Measurements from ENCODE around the gene PMM2.
"Not testable (repeated sequence)": the region's sequence is repeated elsewhere in the genome, so short reads cannot be mapped to it uniquely, and the experiment has no call there.

The PMM2 gene

GRCh38 chr16:8819411-8820034 lies 21.9 kb downstream of the PMM2 start:
- DNase-seq: no peak

- no peak for DNase-seq
Measured at GRCh38 chr16:8822403-8822802, 24.8 kb downstream of the PMM2 start.

- no peak for DNase-seq
Measured at GRCh38 chr16:8826278-8826879, 28.7 kb downstream of the PMM2 start.

- no peak for DNase-seq
Measured at GRCh38 chr16:8828541-8829165, 31.0 kb downstream of the PMM2 start.

GRCh38 chr16:8831450-8831849 lies 33.8 kb downstream of the PMM2 start:
- DNase-seq: no peak

GRCh38 chr16:8831871-8832716 lies 34.5 kb downstream of the PMM2 start:
- no peak for DNase-seq

GRCh38 chr16:8832717-8833105 lies 35.1 kb downstream of the PMM2 start:
- no peak for DNase-seq

- DNase-seq: not testable (repeated sequence)
Measured at GRCh38 chr16:8836797-8837196, 39.2 kb downstream of the PMM2 start.

- not testable (repeated sequence) for DNase-seq
Measured at GRCh38 chr16:8837594-8837993, 40.0 kb downstream of the PMM2 start.

GRCh38 chr16:8842016-8842415 lies 44.4 kb downstream of the PMM2 start:
- not testable (repeated sequence) for DNase-seq

- DNase-seq: not testable (repeated sequence)
Measured at GRCh38 chr16:8843296-8843695, 45.7 kb downstream of the PMM2 start.

GRCh38 chr16:8845699-8846298 lies 48.2 kb downstream of the PMM2 start:
- no peak for DNase-seq

GRCh38 chr16:8846401-8846932 lies 48.8 kb downstream of the PMM2 start:
- DNase-seq: no peak

GRCh38 chr16:8847145-8847544 lies 49.5 kb downstream of the PMM2 start:
- DNase-seq: no peak

GRCh38 chr16:8847623-8848022 lies 50.0 kb downstream of the PMM2 start:
- no peak for DNase-seq

- no peak for DNase-seq
Measured at GRCh38 chr16:8848231-8848938, 50.7 kb downstream of the PMM2 start.

- peak; percentile 64 for DNase-seq
Measured at GRCh38 chr16:8848939-8849391, 51.3 kb downstream of the PMM2 start.

- no peak for DNase-seq
Measured at GRCh38 chr16:8849411-8850011, 51.9 kb downstream of the PMM2 start.

GRCh38 chr16:8850279-8850885 lies 52.7 kb downstream of the PMM2 start:
- DNase-seq: no peak

GRCh38 chr16:8851761-8852403 lies 54.2 kb downstream of the PMM2 start:
- DNase-seq: no peak
